Peyer's patch (tissue), 4 donors: ENCODE measurements around the gene CISH. TPM values are rescaled to one million over a fixed set of nuclear protein-coding genes. Genes with fewer than 3 reads are reported as not detected.
A peak's percentile ranks its signal among the peaks of the same experiment; 100 is the strongest.

Source experiments
- DNase-seq, 3 donors: peaks; one replicate each; pipeline ENCODE4 v3.0.0-alpha.2; 2017 to 2019
- H3K27ac ChIP-seq, 4 donors: fragments of 200-600 bp; sonication (generic); one replicate each; pipeline ENCODE4 v1.5.1; 2016 to 2019
- H3K27me3 ChIP-seq, 2 donors: fragments of 200-600 bp; sonication (generic); one replicate each; pipeline ENCODE4 v1.5.1; 2019
- H3K36me3 ChIP-seq, 3 donors: fragments of 200-600 bp; sonication (generic); one replicate each; pipeline ENCODE4 v1.5.1; 2016 to 2019
- H3K4me1 ChIP-seq, 4 donors: fragments of 200-600 bp; sonication (generic); one replicate each; pipeline ENCODE4 v1.5.1; 2016 to 2019
- H3K4me3 ChIP-seq, 4 donors: fragments of 200-600 bp; sonication (generic); 1 replicate in 3 of 4; 2 replicates in 1 of 4; pipeline ENCODE4 v1.5.1; 2016 to 2019; ENCODE audit warnings: mild to moderate bottlenecking in 1 of 4
- H3K9me3 ChIP-seq, 4 donors: fragments of 200-600 bp; sonication (generic); one replicate each; pipeline ENCODE4 v1.5.1; 2016 to 2019; ENCODE audit warnings: mild to moderate bottlenecking in 1 of 4
- POLR2A ChIP-seq, 2 donors: fragments of 450-650 bp; IDR thresholded peaks; one replicate each; pipeline ENCODE4 v1.5.1; 2017; ENCODE audit warnings: antibody characterized with exemption in 2 of 2, mild to moderate bottlenecking in 2 of 2, moderate library complexity in 2 of 2
- total RNA-seq, 4 donors: library from RNA; depleted of rRNA; stranded (reverse); fragments of >200 nt; gene quantifications; one replicate each; pipeline ENCODE4 v1.1.0, GENCODE V29; 2016
- TF ChIP-seq, protein P1 (sequence below), 6 experiments: fragments of 450-650 bp in 4 of 6; fragments of 200-600 bp in 2 of 6; sonication (generic) in 1 of 6; IDR thresholded peaks; one replicate each; pipeline ENCODE4 v1.5.1; 2017 to 2019; ENCODE audit warnings: antibody characterized with exemption in 6 of 6, mild to moderate bottlenecking in 3 of 6, moderate library complexity in 1 of 6

CISH gene
- total RNA-seq, 4 donors from 2014 or later, result 9.7 to 13.5 (median 10.9) TPM

DNA sequence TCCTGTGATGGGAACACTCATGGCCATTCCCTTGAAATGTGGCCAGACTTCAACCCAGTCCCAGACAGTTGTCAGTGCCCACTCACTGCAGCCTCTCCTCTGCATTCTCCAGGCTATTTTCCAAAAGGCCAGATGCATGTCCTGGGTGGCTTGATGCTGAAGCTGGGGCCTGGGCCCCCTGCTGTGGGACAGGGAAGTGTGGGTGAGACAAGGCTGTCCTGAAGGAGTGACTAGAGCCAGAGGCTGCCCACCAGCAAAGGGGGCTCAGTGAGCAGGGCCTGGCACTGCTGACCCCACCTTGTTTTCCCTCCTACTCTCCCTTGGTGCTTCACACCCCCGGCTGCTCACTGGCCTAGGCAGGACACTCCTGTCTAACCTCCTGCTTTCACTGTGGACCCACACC, 11.9 kb downstream of the CISH start:
- peaks cover 0 to 5% (median 0%) of the 10 kb centered on the region in 3 donors for H3K36me3 ChIP-seq
- H3K27me3 ChIP-seq, result no peaks in the 10 kb centered on the region
- no peak for TF ChIP-seq POLR2A (IDR thresholded peaks at IDR 0.05)
- TF ChIP-seq, protein P1, sequence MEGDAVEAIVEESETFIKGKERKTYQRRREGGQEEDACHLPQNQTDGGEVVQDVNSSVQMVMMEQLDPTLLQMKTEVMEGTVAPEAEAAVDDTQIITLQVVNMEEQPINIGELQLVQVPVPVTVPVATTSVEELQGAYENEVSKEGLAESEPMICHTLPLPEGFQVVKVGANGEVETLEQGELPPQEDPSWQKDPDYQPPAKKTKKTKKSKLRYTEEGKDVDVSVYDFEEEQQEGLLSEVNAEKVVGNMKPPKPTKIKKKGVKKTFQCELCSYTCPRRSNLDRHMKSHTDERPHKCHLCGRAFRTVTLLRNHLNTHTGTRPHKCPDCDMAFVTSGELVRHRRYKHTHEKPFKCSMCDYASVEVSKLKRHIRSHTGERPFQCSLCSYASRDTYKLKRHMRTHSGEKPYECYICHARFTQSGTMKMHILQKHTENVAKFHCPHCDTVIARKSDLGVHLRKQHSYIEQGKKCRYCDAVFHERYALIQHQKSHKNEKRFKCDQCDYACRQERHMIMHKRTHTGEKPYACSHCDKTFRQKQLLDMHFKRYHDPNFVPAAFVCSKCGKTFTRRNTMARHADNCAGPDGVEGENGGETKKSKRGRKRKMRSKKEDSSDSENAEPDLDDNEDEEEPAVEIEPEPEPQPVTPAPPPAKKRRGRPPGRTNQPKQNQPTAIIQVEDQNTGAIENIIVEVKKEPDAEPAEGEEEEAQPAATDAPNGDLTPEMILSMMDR (IDR thresholded peaks at IDR 0.05), result no peak
- H3K27ac ChIP-seq, result peak overlapping the region in 2 of 4 donors; percentile 96 to 97
- H3K9me3 ChIP-seq, result no peaks in the 10 kb centered on the region
- H3K4me3 ChIP-seq, result no peak overlapping the region
- DNase-seq, result no peak
- peaks cover 15 to 39% (median 23%) of the 10 kb centered on the region in 4 donors for H3K4me1 ChIP-seq

- H3K27ac ChIP-seq, result peak overlapping the region in 2 of 4 donors; percentile 3 to 97
- no peak for DNase-seq
- H3K4me1 ChIP-seq, result peaks cover 15 to 39% (median 23%) of the 10 kb centered on the region in 4 donors
- H3K36me3 ChIP-seq, result no peaks in the 10 kb centered on the region
- no peak overlapping the region for H3K4me3 ChIP-seq
- no peaks in the 10 kb centered on the region for H3K27me3 ChIP-seq
- TF ChIP-seq, protein P1 (IDR thresholded peaks at IDR 0.05), result no peak
- TF ChIP-seq POLR2A (IDR thresholded peaks at IDR 0.05), result no peak
- no peaks in the 10 kb centered on the region for H3K9me3 ChIP-seq
Observed at GRCh38 chr3:50599115-50599715, 12.4 kb downstream of the CISH start.

GRCh38 chr3:50594253-50594785, 17.3 kb downstream of the CISH start:
- no peak for TF ChIP-seq POLR2A (IDR thresholded peaks at IDR 0.05)
- TF ChIP-seq, protein P1 (IDR thresholded peaks at IDR 0.05), result no peak
- H3K4me3 ChIP-seq, result no peak overlapping the region
- H3K36me3 ChIP-seq, result no peaks in the 10 kb centered on the region

GRCh38 chr3:50592568-50592967, 19.0 kb downstream of the CISH start:
- no peak for TF ChIP-seq POLR2A (IDR thresholded peaks at IDR 0.05)
- TF ChIP-seq, protein P1 (IDR thresholded peaks at IDR 0.05), result no peak
- H3K4me1 ChIP-seq, result peaks cover 0 to 20% (median 9%) of the 10 kb centered on the region in 4 donors
- no peak overlapping the region for H3K27ac ChIP-seq
- no peaks in the 10 kb centered on the region for H3K27me3 ChIP-seq
- no peaks in the 10 kb centered on the region for H3K9me3 ChIP-seq
- no peaks in the 10 kb centered on the region for H3K36me3 ChIP-seq
- H3K4me3 ChIP-seq, result no peak overlapping the region
- DNase-seq, result no peak

More at GRCh38 chr3:50594253-50594785, 17.3 kb downstream of the CISH start:
- no peak for DNase-seq
- Histone ChIP-seq H3K27ac (no peak overlapping the region), H3K9me3 (no peaks in the 10 kb centered on the region), H3K27me3 (no peaks in the 10 kb centered on the region), H3K4me1 (peaks cover 0 to 20% (median 9%) of the 10 kb centered on the region in 4 donors)

DNA sequence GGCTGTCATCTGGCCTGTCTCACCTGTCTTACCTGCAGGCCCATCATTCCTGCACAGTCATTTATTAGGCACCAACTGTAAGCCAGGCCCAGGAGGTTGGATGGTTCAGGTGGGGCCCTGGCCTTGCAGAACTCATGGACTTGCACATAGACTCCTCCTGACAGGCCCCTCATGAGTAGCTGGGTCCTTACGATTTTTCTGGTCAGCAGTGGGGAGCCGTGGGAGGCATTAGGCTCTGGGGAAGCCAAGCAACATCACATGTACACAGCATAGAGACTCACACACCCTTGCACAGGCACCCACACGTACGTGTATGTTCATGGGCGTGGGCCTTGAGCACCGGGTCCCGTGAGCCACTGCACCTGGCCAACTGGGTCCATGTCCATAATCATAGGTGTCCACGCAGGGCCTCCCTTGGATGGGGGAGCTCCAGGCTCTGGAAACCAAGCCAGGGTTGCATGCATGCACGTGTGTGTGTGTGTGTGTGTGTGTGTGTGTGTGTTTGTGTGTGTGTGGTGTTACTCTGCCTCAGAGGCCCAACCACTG, 20.3 kb downstream of the CISH start:
- Histone ChIP-seq H3K4me3 (no peak overlapping the region), H3K4me1 (peaks cover 0 to 20% (median 9%) of the 10 kb centered on the region in 4 donors), H3K27me3 (no peaks in the 10 kb centered on the region), H3K9me3 (no peaks in the 10 kb centered on the region), H3K36me3 (no peaks in the 10 kb centered on the region), H3K27ac (peak overlapping the region in 3 of 4 donors; percentile 82 to 84 (median 83))
- TF ChIP-seq, protein P1 (IDR thresholded peaks at IDR 0.05), result no peak
- no peak for TF ChIP-seq POLR2A (IDR thresholded peaks at IDR 0.05)
- no peak for DNase-seq
